ENCODE measurements around the gene ZNF750. TPM values are rescaled to one million over a fixed set of nuclear protein-coding genes. Genes with fewer than 3 reads are reported as not detected.

The ZNF750 gene
- total RNA-seq, 1 donor from 2014 or later, result 0.15 TPM

DNA sequence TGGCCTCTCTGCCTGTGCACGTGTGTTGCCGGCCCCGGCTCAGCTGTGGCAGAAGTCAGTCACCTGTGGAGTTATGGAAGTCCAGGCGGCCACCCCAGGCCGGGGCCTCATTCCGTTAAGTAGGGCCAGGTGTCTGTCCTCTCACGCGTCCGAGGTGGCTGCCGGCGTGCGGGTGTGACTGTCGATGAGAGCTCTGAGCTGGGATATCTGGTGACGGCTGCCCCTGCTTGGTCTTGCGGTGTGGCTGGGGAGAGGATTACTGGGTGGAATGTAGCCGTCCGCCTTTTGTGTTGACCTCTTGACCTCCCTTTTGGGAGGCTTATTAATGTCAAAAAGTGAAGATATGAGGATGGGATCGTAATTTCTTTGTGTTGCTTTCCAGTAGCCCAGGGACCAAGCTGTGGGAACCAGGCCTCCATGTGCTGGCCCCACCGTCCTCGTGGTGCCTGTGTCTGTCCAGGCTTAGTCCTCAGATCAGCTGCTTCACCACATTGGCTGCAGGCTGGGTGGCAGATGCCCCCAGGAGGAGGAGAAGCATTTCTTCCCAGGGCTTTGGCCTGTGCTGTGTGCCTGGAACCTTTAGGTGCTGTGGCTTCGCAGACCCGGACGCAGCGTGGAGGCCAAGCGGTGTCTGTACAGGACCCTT is 23.0 kb upstream of the ZNF750 start:
- ATAC-seq (no peak), DNase-seq (peak; percentile 21)
- intact Hi-C loops (cut with micrococcal nuclease), result no loop called here

- ATAC-seq (no peak), DNase-seq (peak; percentile 4)
- intact Hi-C loops (cut with micrococcal nuclease), result no loop called here
Measured at GRCh38 chr17:82862191-82862590, 22.4 kb upstream of the ZNF750 start.

GRCh38 chr17:82861393-82861775 is 21.6 kb upstream of the ZNF750 start:
- intact Hi-C loops (cut with micrococcal nuclease), result no loop called here
- DNase-seq (peak; percentile 6), ATAC-seq (no peak)

DNA sequence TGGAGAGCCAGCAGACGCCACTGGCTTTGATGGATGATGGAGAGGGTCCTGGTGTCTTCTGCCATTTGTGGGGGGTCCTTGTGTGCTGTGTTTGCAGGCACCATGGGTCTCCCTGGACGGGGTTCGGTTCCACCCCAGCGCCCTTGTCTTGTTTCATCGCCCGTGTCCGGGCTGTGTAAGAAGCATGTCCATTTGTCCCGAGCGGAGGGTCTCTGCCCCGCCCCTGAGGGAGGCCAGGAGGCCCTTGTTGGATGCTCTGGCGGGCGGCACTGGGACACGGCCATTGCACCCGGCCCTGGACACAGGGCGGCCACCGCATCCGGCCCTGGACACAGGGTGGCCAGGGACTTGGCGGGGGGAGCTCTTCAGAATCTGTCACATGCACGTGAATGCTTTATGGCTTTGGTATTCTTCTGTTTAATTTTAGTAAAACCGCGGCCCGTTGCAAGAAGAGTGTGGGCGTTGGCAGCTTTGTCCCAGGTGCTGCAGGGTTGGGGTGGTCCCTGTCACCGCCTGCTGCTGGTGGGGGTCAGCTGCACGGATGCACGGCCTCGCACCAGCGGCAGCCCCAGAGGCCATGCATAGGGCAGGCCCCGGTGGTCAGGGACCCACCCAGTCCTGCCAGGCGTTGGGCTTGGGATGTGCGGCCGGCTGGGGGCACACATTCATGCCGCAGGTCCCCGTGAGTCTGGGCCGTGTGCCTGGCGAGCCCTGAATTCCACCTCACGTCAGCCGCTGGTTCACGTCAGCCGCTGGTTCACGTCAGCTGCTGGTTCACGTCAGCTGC is 21.0 kb upstream of the ZNF750 start:
- intact Hi-C loops (cut with micrococcal nuclease), result no loop called here
- peak; percentile 25 for DNase-seq
- no peak for ATAC-seq

- intact Hi-C loops (cut with micrococcal nuclease), result no loop called here
- peak; percentile 65 for ATAC-seq
- peak; percentile 58 for DNase-seq
Measured at GRCh38 chr17:82859431-82860403, 19.9 kb upstream of the ZNF750 start.

DNA sequence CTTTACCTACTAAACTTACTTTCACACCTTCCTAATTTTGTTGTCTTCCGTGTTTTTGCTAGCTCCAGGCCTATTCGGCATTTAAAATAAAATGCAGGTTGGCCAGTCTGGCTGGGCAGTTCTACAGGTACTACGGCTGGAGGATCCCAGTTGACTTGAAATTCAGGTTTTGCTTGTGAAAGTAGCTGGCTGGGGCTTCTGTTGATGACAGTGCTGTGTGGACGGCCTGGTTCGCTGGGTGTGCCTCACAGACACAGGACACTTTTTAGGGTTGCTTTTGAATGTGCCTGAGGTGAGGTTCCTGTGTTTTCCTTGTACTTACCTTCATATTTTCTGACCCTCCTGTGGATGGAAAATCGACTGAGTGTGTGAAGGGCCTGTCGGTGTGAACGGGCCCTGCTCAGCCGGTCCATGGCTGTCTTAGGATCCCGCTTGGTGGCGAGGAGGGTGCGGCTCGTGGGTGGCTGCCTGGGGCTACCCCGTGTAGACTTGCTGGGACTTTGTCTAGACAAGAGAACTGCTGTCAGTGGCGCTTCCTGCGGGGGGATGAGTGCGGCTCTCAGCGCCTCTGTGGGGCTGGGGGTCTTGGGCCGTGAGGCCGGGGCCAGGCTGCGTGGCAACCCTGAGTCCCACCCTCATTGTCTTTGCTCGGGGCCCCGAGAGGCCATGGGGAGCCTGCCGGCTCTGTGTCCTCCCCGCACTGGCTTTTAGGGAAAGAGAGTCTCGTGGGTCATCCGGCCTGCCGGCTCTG is 18.7 kb upstream of the ZNF750 start:
- DNase-seq, result peak; percentile 25
- ATAC-seq, result no peak
- intact Hi-C loops (cut with micrococcal nuclease), result no loop called here

DNA sequence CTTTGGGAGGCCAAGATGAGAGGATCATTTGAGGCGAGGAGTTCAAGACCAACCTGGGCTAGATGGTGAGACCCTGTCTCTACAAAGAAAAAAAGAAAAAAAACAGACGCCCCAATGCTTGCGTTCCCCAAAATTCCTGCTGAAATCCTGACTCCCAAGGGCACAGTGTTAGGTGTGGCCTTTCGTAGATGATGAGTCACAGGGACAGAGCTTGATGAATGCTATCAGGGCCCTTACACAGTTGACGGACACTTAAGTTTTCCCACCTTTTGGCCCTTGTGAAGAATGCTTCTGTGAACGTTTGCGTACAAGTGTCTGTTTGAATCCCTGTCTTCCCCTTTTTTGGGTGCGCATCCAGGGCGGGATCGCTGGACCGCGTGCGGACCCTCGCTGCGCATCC is 16.5 kb upstream of the ZNF750 start:
- DNase-seq, result peak; percentile 5
- intact Hi-C loops (cut with micrococcal nuclease), result no loop called here
- no peak for ATAC-seq

- intact Hi-C loops (cut with micrococcal nuclease), result no loop called here
- no peak for ATAC-seq
- peak; percentile 3 for DNase-seq
Measured at GRCh38 chr17:82854226-82854625, 14.4 kb upstream of the ZNF750 start.

DNA sequence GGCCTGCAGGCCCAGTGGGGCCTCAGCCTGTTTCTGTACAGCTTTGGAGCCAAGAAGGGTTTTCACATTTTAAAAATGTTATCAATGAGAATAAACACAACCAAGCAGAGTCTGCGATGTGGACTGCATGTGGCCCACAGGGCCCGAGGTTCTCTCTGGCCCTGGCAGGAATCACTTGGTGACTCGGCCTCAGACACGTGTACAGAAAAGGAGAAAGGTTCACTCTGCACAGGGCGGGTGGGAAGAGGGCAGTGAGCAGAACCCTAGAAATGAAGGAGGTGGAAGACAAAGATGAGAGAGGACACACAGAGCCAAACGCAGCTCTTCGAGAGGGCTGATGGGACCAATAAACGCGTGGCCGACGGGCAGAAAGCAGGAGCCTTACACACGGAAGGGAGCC is 11.6 kb upstream of the ZNF750 start:
- DNase-seq (no peak), ATAC-seq (no peak)
- intact Hi-C loops (cut with micrococcal nuclease), result no loop called here

DNA sequence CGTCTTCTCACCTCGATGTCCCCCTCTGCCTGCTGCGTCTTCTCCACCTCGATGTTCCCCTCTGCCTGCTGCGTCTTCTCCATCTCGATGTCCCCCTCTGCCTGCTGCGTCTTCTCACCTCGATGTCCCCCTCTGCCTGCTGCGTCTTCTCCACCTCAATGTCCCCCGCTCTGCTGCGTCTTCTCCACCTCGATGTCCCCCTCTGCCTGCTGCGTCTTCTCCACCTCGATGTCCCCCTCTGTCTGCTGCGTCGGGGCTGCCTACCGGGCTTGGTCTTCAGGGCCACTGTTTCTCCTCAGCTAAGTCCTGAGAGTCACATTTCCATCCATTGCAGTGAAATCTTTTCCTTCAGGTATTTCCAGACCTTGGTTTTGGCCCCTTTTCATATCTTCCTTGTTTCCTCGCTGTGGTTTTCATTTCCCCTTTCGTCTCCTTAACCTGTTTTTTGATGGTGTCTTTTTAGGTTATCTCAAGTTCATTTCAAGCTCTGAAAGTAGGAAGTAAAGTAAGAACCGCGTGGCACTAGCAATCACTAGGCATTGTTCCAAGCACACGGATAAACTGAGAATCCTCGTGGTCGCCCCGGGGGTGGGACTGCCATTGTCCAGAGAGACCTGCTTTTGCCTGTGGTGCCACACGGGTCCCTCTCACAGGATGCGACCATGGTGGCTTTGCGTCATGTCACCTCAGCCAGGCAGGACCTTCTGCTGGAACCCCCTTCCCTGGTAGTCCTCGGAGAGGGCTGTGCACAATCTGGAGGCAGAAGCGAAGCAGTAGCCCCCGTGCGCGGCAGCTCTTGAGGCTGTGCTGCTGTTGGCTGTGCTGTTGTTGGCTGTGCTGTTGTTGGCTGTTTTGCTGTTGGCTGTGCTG is 9.5 kb upstream of the ZNF750 start:
- ATAC-seq, result no peak
- intact Hi-C loops (cut with micrococcal nuclease), result no loop called here
- DNase-seq, result peak; percentile 11

DNA sequence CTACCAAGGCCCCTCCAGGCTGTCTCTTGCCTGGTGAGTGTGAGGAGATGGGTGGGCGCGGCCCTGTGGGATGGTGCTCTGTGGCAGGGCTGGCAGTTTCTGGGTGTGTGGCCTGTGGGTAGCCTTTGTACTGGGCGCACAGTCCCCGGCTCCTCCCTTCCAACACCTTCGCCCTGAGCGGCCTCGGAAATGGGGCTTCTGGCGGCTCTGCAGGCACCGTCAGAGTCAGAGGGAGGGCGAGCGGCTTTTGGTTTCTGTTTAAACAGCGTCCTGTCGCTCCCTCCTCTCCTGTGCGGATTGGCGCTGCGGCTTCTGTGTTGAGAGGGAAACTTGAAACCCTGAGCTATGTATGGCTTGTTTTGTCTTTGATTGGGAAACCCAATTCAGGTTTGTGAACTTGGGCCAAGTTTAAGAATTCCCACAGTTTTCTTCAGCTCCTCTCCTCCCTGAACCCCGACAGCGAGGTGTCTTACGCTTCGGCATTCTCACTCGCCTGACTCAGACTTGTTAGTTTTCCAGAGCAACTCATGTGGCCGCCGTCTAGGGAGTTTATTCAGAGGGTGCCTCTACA is 8.3 kb upstream of the ZNF750 start:
- intact Hi-C loops (cut with micrococcal nuclease), result no loop called here
- DNase-seq, result no peak
- no peak for ATAC-seq

DNA sequence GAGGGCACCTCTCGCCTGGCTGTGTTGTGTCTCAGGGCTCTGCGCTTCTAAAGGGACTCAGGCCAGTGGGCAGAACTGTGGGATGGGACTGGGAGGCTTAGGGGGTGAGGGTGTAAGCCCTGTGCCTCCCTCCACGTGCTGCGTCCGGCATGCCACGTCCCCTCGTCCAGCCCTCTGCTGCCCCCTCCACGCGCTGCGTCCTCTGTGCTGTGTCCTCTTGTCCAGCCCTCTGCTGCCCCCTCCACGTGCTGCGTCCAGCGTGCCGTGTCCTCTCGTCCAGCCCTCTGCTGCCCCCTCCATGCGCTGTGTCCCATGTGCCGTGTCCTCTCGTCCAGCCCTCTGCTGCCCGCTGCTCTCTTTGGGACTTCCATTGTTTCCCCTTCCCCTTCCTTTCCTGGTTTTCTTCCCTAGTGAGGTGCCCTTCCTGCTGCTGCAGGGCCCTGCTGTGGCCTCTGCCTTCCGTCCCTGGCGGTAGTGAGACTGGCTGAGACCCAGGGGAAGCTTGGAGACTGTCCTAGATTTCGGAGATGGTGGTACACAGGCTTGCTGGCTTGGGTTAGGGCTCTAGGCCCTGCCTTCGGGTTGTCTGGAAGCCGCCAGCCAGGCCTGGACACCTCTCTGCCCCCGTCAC is 6.4 kb upstream of the ZNF750 start:
- intact Hi-C loops (cut with micrococcal nuclease), result no loop called here
- ATAC-seq (peak; percentile 62), DNase-seq (no peak)

DNA sequence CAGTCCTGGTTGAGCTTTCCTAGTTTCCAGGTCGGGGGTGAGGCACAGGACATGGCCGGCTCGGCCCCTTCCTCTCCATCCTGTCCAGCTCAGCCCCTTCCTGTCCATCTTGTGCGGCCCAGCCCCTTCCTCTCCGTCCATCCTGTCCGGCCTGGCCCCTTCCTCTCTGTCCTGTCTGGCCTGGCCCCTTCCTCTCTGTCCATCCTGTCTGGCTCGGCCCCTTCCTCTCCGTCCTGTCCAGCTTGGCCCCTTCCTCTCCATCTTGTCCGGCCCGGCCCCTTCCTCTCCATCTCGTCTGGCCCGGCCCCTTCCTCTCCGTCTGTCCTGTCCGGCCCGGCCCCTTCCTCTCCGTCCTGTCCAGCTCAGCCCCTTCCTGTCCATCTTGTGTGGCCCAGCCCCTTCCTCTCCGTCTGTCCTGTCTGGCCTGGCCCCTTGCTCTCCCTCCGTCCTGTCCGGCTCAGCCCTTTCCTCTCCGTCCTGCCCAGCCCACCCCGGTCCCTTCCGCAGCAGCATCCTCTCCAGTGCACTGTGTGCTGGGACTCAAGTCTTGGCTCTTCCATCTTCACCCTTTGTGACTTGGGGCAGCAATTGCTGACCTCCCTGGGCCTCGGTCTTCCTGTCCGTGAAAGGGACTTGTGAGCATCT is 5.5 kb upstream of the ZNF750 start:
- intact Hi-C loops (cut with micrococcal nuclease), result no loop called here
- DNase-seq (peak; percentile 71), ATAC-seq (peak; percentile 86)

DNA sequence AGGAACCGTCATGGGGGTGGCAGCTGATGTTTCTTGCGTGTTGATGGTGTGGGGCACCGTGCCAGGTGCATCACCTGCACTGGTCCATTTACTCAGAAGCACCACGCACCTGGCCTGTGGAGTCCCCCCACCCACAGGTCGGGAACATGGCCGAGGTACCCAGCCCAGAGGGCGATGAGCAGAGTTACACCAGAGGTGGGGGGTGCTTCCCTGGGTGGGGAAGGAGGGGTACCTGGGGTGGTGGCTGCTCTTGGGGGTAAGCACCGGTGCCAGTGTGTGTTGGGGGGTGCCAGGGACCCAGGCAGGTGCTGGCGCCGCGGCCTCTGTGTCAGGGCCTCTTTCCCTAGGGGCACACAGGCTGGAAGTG is 5.0 kb upstream of the ZNF750 start:
- intact Hi-C loops (cut with micrococcal nuclease), result no loop called here
- no peak for ATAC-seq
- no peak for DNase-seq

DNA sequence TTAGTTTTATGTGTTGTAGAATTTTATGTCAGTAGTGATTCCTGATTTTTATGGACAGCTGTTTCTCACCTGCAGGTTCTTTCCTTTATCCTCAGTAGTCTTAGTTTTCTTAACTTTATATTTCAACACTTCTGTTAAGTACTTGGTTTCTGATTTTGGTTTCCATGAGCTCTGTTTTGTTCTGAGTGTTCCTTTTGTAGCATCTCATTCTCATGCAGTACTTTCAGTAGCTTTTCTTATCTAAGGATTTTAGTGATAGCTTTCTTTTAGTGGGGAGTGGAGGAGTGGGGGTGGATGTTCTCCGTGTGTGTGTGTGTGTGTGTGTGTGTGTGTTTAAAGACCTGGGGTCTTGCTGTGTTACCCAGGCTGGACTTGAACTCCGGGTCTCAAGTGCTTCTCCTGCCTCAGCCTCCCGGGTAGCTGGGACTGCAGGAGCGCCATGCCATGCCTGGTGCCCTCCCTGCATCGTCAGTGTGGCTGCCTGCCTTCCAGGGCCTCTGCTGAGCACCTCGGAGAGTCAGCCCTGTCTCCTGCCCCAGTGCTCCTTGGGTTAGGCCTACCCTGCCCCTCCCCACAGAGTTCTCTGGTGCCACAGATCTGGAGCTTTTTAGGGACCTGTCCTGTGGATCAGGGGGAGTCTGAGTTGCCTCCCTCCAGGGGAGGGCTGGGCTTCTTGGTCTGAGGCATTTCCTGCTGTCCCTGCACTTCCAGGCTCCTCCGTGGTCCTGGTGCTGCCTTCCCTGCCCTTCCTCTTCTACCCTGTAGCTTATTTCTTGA is 4.3 kb upstream of the ZNF750 start:
- peak; percentile 8 for ATAC-seq
- DNase-seq, result no peak
- intact Hi-C loops (cut with micrococcal nuclease), result no loop called here

- DNase-seq (no peak), ATAC-seq (no peak)
- intact Hi-C loops (cut with micrococcal nuclease), result no loop called here
Measured at GRCh38 chr17:82841921-82842596, 2.2 kb upstream of the ZNF750 start.

Measured in left ventricle myocardium superior (tissue), 1 donor.